GM21367 (cell line): ENCODE results near the gene SMIM26.
"Not testable (repeated sequence)": the region's sequence is repeated elsewhere in the genome, so short reads cannot be mapped to it uniquely, and the experiment has no call there.

Source experiments
- ATAC-seq: cut with Tn5 transposase; IDR thresholded peaks from one replicate; pipeline ENCODE4 v1.9.1; 2021; ENCODE audit not compliant: unreplicated experiment

Gene SMIM26, protein sequence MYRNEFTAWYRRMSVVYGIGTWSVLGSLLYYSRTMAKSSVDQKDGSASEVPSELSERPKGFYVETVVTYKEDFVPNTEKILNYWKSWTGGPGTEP

DNA sequence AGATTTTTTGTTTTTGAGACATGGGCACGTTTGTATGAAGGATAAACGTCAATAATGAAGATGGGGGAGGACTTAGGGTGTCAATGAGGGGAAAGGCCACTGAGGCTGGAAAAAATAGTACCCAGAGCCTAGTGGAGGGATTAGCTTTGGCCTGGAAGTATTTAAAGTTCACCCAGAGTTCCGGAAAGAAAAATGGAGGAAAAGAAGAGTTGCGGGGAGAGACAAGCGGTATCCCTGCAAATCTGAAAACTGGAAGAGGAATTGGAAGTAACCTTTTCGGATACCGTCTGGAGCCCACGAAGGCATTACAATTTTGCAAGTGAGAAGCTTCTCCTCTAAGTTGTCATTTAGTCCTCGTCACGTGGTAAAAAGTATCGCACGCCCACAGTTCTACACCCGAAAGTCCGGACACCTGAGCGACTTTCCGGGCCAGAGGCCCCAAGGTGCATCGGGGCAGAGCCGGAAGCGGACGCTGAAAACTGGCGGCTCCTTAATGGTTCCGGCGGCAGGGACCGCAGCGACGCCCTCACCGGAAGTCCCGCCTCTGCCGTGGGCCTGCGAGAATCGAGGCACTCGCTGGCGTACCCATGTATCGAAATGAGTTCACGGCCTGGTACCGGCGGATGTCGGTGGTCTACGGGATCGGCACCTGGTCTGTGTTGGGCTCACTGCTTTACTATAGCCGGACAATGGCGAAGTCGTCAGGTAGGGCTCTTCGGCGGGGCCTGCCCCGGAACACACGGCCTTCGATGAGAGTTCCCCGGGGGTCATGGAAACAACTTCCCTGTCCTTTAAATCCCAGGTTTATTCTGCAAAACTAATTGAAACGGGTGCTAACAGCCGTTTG is at the start of gene SMIM26:
SMIM26 (plus strand) TSS at position 541 of the 847 bp plus-strand sequence; CDS start at position 588, 47 bp downstream.
- peak; percentile 98 for ATAC-seq

DNA sequence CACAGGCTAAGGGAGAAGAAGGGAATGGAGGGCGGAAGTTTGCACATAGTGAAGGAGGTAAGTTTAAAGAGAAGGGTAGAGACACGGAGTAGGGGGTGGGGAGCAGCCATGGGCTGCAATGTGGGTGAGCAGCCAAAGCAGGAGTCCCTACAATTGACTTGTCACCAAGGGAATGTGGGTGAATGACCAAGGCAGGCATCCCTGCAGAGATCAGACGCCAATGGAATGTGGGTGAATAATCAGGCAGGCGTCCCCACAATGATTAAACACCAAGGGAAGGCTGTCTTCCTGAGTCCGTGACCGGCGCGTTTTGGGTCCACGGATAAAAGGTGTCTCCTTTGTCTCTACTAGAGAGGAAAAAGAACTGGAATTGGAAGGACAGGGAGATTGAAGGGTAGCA is 45.2 kb upstream of the SMIM26 start:
- ATAC-seq, result not testable (repeated sequence)

DNA sequence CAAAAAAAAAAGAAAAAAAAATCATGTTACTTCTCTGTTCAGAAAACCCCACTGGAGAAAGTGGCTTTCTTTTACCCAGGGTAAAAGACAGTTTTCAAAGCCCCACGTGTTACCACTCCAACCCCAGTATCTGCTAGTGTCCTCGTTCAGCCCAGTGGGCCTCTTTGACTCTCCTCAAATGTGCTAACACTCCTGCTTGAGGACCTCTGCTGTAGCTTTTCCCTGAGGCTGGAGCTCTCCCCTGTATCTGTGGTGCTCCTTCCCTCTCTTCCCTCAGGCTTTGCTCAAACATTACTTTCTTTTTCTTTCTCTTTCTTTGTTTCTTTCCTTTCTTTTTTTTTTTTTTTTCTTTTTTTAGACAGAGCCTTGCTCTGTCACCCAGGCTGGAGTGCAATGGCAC is 44.2 kb upstream of the SMIM26 start:
- no peak for ATAC-seq

DNA sequence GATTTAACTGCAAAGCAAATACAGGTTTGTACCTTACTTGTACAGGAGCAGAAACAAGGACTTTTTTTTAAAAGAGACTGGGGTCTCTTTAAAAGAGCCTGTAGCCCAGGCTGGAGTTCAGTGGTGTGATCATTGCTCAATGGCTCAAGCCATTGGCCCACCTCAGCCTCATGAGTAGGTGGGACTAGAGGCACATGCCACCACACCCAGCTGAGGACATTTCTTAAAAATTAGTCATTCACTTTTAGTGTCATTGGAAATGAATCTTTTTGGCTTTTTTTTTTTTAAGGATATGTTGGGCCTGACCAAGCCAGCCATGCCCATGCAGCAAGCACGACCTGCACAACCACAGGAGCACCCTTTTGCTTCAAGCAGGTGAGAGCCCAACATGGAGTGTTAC is 42.6 kb upstream of the SMIM26 start:
- ATAC-seq, result no peak

DNA sequence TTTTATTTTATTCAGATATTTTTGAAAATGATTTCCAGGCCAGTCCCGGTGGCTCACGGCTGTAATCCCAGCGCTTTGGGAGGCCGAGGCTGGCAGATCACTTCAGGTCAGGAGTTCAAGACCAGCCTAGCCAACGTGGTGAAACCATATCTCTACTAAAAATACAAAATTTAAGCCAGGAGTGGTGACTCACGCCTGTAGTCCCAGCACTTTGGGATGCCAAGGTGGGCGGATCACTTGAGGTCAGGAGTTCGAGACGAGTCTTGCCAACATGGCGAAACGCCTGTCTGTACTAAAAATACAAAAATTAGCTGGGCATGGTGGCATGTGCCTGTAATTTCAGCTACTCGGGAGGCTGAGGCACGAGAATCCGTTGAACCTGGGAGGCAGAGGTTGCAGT is 40.5 kb upstream of the SMIM26 start:
- ATAC-seq, result not testable (repeated sequence)

DNA sequence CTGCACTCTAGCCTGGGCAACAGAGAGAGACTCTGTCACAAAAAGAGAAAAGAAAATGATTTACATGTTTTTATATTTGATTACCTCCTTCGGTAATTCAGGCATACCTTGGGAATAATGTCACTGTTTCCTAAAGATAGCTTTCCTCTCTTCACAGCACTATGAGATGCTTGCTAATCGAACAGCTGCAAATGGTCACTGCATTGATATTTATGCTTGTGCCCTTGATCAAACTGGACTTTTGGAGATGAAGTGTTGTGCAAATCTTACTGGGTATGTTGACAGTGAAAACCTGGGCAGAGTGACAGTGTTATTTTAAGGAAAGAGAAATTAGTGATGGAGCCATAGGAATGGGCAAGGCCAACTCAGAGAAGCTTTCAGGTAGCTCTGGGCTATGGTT is 39.9 kb upstream of the SMIM26 start:
- ATAC-seq, result no peak

DNA sequence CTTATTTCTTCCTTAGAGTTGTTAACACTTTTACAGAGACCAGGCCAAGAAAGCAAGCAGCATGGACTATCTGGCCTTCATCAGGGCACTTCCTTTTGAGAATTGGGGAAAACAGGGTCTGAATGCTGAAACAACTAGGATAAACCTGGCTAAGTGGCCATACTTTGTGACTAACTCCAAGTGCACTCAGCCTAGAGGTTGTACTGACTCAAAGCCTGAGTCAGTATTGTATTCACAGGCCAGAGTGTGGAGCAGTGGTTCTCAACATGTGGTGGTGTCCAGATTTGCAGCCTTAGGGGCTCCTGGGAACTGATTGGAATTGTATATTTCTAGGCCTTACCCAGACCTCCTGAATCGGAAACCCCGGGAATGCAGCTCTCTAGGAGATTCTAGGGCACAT is 39.4 kb upstream of the SMIM26 start:
- ATAC-seq, result no peak

DNA sequence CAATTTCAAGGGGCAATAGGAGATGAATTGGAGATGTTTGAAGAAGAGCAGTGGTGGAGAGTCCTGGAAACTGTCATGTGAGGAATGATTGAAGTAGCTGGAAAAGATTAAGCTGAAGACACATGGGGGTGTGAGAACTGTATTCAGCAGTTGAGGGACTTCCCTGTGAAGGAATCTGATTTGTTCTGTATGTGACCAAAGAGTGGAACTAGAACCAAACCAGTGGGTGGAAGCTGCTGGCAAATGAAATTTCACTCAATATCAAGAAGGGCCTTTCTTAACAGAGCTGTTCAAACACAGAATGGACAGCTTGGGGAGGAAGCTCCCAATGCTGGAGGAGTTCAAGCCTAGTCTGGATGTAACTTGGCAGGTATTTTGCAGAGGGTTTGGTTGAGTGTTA is 38.2 kb upstream of the SMIM26 start:
- ATAC-seq, result no peak

DNA sequence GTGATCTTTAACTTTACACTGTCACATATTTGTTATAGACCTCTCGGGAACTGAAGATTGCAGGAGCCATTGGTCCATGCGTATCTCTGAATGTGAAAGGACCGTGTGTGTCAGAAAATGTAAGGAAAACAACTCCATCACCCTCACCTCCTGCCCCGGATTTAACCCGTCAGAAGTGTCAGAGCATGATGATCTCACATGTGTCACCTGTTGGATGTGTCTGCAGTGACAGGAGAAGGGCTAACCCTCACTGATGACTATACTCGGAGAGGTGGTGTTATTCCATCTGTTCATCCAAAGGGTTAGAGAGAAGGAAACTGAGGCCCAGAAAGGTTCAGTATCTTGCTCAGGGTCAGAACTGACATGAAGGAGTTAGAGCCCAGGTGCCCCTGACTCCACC is 34.6 kb upstream of the SMIM26 start:
- ATAC-seq, result no peak

DNA sequence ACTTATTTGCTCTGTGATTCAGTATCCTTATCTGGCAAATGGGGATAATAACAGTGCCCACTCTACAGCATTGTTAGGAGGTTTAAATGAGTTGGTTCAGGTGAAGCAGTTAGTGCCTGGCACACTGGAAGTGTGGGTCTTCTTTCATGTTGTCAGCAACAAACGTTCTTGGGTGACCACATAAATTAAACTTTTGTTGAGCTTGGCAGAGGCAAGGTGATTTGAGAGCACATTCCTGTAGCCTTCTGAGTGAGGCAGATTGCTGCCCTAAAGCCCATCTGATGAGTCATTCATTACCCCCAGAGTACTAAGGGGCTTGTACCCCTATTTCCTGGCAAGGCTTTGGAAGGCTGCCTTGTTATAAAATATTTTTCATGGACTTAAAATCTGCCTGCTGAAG is 33.7 kb upstream of the SMIM26 start:
- ATAC-seq, result no peak

DNA sequence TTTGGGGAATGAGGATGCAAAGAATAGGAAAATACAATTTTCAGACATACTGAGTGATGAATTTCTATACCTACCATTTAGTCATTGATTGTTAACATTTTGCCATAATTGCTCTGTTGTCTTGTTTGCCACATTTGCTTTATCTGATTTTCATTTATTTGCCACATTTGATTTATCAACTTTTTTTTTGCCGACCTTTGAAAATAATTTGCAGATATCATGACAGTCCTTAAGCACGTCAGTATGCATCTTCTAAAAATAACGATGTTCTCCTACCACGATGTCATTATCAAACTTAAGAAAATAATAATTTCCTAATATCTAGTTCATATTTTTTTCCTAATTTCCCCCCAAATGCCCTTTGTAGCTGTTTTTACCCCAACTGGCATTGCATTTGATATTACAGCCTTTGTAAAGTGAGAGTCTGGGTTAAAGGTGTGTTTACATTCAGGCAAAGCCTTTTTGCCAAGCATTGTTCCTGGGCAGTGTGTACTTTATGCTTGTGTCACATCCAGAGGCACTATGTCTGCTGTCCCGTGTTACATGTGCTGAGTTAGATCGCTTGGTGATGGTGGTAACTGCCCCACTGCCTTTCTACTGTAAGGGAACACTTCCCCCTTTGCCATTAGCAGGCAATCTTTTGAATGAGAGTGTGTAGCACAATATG is 33.1 kb upstream of the SMIM26 start:
- ATAC-seq, result no peak

DNA sequence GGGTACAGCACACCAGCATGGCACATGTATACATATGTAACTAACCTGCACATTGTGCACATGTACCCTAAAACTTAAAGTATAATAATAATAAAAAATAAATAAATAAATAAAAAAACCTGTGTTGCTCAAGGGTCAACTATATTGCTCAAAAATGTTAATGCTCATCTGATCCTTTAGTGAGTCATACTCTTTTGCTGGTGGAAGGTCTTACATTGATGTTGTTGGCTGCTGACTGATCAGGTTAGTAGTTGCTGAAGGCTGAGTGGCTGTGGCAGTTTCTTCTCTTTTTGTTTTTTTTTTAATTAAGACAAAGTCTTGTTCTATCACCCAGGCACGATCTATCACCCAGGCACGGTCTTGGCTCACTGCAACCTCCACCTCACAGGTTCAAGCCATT is 29.6 kb upstream of the SMIM26 start:
- ATAC-seq, result no peak

DNA sequence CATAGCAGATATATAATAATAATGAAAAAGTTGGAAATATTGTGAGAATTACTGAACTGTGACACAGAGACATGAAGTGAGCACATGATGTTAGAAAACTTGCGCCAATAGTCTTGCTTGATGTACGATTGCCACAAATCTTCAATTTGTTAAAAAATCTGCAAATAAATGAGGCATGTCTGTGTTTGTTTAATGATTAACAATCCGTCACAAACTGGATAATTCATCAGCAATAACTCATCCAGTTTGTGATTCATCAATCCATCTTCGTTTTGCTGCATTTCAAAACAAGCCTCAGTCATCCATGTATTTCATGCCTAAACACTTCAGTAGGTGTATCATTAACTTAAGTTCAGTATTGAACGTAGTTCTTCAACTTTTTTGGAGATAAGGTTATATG is 25.5 kb upstream of the SMIM26 start:
- ATAC-seq, result no peak

DNA sequence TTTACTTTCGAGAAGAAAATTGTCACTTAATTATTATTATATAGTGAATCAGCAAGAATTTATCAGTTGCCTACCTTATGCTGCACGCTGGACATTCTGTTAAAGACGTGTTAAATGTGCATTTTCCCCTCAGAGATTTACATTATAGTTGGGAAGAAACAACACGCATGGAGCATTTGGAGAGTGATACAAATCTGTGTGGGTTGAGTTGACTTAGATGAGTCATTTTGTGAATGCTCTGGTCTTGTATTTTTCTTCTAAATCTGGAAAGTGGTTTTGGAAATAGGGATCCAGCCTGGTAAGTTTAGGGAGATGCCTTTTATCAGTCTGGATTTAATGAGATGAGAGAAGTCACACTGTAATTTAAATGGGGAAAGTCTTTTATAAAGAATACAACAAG is 24.0 kb upstream of the SMIM26 start:
- no peak for ATAC-seq

DNA sequence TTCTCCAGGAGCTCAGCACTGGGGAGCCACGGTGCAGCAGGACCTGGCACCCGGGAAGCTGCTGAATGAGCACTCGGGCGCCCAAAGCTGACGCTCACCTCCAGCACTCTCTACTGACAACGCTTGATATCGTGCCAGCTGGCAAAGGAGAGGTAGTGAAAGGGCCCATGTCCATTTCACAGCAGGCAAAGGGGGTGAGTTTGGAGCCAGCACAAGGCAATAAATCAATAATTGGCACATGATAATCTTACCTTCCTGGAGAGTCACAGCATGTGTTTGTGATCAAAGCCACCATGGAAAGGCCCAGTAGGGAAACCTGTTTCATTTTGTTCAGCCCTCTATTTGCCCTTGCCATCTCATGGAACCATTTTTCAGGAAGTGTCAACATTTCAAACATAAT is 23.3 kb upstream of the SMIM26 start:
- ATAC-seq, result no peak

DNA sequence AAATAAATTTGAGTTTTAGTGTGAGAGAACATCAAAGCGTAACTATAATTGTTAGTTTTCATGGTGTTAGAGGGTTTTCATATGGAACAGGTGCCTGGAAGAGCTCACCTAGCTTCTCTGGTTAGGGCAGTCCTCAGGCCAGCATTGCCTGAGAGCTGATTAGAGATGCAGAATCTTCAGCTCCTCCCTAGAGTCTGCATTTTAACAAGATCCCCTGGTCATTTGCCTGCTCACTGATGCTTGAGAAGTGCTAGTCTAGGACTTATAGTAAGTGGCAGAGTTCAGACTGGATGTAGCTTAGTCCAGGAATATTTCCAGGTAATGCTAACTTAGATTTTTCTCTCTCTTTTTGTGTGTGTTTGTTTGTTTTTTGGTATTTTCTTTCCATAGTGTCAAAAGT is 21.7 kb upstream of the SMIM26 start:
- no peak for ATAC-seq

DNA sequence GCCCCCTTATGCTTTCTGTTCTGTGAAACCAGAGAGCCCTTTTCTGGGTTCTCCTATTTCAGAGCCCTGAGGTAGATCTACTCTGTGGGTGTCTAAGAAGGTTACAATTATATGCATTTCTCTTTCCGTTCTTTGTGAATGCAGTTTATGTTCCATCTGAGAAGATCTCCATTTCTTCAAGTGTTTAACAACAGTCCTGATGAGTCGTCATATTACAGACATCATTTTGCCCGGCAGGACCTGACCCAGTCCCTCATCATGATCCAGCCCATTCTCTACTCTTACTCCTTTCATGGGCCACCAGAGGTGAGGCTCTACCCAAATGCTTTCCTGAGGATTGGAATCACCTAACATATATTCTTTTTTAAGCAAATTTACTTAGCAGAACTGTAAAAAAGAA is 18.8 kb upstream of the SMIM26 start:
- no peak for ATAC-seq

DNA sequence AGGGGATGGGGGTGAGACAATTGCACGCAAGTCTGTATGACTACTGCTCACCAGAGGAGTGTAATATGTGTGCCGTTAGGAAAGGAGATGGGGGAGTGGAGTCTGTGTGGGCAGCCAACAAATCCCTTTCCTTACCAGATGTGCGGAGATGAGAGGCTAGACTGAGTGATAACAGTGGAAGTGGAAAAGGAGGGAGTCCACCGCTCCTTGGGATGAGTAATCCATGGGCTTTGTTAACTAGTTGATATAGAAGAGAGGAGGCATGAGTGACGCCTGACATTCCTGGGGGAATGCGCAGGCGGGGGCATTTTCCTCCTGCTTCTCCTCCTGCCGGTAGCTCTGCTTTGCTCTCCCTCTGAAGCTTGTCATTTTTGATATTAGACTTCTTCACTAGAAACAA is 13.5 kb upstream of the SMIM26 start:
- no peak for ATAC-seq

DNA sequence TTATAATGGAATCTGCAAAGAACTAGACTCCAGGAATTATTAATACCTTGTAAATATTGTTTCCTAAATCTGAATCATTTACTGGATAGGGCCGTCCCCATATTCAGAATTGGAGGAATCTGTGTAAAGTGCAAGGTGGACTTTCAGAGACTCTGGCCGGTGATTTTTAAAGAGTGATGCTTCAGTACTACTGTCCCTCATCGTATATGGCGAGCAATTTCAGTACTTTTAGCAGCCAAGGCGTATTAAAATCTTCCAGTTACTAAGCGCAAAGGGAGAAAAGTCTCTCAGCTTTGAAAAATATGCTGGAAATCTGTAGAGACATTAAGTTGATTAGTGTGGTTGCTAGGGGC is 483 bp downstream of the SMIM26 start:
- no peak for ATAC-seq

DNA sequence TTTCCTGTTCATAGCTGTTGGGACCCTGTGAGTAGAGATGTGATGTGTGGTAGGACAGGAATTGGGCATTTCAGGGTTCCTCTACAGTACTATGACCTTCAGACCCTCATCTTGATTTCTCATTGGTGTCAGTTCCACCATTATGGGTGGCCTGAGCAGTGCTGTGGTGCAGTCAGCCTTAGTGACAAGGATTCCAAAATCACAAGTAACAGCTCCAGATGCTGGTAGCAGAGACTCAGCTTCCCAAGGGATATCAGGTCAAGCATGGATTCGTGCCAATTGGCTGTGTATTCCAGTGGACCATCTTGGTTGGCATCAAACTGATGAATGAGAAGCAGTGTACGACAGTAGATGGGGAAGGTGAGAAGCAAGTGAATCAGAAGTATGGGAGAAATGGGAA is 3.8 kb downstream of the SMIM26 start:
- no peak for ATAC-seq

DNA sequence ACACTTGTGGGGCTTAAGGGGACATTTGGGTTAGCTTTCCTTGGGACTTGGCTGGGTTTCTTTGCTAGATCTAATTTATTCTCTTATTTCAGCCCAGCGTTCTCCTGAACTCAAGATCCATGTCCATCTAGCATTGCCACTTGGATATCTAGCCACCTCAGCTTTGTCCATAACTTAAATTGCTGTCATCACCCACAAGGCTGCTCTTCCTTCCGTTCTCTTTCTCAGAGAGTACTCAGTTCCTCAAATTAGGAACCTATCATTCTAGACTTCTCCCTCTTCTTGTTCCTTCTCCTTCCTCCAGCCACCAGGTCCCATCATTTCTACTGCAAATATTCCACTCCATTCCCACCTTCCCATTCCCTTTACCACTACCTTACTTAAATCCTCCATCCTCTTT is 4.3 kb downstream of the SMIM26 start:
- ATAC-seq, result no peak

DNA sequence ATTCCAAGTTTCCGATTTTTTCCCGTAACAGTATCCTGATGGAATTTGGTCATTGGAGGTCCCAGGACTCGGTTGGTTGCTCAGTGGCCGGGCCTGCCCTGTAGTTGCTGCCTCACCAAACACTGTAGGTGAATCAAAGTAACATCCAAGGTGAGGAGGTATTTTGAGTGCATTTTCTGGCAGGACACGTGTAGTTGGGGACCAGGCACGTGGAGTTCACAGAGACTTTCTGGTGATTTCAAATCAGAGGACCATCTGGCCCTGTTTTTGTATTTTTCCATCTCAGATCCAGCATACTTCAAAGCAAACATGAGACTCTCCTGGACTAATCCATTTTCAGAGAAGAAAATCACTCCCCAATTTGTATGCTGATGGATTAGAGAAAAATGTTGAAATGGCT is 10.7 kb downstream of the SMIM26 start:
- ATAC-seq, result no peak

DNA sequence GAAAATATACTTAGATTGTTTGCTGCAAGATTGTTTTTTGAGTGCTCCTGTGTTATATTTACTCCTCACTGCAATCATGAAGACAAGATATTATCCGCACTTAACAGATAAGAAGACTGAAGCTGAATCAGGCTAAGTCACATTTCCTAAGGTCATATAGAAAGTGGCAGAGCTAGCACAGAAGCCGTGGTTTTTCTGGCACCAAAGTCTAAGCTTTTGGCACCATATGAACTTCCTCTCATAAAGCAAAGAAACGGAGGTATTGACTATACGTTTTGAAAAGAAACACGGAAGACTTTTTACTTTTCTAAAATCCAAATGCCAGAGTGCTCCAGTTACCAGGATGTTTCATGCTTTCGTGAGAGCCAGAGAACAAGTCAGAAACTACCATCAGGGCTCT is 11.3 kb downstream of the SMIM26 start:
- no peak for ATAC-seq
